Measurements from ENCODE around the gene ATG7.
"Not testable (repeated sequence)": the region's sequence is repeated elsewhere in the genome, so short reads cannot be mapped to it uniquely, and the experiment has no call there.

ATG7 gene

DNA sequence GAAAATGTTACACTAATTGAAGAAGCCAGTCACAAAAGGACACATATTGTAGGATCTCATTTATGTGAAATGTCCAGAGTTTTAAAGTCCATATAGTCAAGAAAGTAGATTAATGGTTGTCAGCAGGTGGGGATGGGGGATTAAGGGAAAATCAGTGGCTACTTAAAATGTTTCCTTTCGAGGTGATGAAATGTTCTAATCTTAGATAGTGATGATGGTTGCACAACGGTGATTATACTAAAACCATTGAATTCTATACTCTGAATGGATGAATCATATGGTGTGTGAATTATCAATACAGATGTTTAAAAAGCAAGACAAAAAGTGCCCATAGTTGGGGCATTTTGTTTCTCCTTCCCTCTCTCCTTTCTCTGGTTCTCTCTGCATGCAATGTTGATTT lies 164.6 kb downstream of the ATG7 start:
- DNase-seq, result no peak

DNA sequence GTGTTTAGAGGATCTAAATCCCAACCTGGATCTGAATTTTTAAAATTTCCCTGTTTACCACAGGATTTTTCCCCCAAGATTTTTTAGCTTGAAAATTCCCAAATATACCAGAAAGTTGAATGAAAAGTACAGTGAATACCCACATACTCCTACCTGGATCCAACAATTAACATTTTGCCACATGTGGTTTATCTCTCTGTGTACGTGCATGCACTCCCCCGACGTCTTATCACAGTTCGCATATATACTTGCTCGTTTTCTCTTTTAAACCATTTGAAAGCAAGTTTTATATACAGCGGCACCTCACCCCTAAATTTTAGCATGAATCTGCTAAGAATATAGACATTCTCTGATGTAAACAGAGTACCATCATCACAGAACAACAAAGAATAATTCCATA lies 165.3 kb downstream of the ATG7 start:
- no peak for DNase-seq

DNA sequence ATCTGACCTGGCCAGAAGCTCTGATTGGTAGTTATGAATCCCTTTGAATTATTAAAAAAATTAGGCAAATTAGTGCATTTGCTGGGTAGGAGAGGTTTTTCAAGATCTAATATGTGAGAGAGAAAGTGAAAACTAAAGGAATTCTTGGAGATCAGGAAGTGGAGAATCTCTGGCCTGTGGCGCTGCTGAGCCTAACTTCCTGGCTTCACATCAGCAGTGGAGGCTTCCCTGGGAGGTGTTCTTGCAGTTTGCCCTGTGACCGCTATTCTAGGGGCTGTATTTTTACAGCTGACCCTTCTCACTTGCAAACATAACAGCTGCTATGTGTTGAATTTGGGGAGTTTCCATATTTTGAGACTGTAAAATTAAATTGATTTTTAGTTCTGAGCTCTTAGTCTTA lies 166.4 kb downstream of the ATG7 start:
- no peak for DNase-seq

DNA sequence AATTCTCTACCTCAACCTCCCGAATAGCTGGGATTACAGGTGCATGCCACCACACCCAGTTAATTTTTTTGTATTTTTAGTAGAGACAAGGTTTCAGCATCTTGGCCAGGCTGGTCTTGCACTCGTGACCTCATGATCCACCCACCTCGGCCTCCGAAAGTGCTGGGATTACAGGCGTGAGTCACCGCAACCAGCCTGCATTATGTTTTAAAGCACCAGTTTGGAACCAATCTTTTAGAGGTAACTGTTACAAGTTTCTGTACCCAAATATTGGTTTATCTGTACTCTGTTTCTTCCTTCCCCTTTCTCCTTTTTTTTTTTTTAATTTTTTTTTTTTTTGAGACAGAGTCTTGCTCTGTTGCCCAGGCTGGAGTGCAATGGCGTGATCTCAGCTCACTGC lies 169.1 kb downstream of the ATG7 start:
- DNase-seq, result not testable (repeated sequence)

DNA sequence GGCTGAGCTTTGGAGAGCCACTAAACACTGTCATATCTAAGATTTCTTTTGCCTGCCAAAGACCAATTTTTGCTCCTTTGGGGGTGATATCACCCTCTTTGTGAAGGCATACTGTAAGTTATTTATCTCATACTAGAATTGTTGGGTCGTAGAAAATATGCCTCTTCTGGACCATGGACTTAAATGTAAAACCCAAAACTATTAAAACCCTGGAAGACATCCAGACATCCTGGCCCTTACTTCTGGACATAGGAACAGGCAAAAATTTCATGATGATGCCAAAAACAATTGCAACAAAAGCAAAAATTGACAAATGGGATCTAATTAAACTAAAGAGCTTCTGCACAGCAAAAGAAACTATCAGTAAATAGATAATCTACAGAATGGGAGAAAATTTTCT lies 172.2 kb downstream of the ATG7 start:
- no peak for DNase-seq

DNA sequence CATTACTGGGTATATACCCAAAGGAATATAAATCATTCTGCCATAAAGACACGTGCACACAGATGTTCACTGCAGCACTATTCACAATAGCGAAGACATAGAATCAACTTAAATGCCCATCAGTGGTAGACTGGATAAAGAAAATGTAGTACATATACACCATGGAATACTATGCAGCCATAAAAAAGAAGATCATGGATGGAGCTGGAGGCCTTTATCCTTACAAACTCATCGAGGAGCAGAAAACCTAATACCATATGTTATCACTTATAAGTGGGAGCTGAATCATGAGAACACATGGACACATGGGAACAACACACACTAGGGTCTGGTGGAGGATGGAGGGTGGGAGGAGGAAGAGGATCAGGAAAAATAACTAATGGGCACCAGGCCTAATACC lies 173.0 kb downstream of the ATG7 start:
- not testable (repeated sequence) for DNase-seq

DNA sequence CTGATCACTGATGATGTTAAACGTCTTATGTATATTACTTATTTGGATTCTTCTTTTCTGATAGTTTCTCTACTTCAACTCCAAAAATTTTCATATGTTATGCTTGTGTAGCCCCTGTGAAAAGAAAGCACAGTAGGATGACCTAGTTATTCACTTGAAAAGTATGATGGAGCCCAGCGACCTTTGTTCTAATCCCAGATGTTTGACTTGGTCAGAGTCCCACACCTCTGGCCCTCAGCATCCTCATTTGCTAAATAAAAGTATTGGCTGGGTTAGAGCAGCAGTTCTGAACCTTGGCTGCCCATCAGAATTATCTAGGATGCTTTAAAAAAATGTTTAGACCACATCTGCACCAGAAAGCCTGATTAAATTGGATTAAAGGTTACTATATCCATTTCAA lies 173.7 kb downstream of the ATG7 start:
- no peak for DNase-seq

DNA sequence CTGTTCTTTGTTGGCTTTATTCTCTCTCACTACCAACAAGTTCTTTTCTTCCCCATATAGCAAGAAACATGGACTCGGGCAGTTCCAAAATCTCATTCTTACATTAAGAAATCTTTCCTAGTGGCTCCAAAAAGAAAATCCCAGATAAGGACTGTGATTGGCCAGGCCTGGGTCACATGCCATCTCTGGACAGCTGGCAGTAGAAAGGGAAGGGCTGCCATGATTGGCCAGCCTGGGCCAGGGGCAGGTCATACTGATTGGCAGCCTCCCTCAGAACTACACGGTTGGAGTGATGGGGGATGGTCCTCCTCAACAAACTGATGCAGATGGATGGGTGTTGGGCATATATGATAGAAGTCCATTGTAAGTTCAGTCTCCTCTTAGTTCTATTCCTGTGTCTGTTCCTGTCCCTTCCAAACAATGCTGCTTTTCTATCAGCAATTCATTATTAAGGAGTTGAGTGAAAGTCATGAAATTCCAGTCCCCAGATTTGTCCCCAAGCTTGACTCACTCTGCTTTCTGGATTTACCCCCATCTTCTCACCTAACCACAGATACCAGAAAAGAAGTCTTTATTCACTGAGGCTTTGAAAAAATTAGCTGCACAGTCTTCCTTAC lies 175.5 kb downstream of the ATG7 start:
- no peak for DNase-seq

DNA sequence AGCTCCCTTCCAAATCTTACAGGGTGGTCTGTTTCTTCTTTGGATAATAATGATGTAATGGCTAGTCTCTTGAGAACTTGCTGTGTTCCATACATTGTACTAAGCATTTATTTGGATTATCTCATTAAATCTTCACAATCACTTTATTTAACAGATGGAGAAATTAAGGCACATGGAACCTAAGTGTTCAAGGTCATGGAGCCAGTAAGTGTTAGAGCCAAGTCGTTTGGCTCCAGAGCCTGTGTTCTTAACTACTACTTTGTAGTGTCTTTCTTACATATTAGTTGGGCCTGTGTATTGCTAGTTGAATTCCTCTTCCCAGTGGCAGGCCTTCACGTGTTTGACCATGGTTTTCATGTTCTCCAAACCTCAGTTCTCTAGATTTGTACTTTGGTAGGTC lies 177.8 kb downstream of the ATG7 start:
- DNase-seq, result no peak

DNA sequence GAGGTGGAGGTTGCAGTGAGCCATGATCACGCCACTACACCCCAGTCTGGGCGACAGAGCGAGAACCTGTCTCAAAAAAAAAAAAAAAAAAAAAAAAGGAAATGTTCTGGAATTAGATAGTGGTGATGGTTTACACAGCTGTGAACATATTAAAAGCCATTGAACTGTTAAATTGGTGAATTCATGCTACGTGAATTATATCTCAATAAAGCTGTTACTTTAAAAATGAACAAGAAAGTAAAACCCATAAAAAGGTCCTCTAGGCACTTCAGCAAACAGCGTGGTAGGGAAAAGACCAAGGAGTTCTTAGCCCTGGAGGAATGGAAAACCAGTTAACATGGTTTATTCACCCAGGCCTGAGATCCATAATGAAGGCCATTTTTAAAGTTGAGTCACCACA lies 180.1 kb downstream of the ATG7 start:
- no peak for DNase-seq

DNA sequence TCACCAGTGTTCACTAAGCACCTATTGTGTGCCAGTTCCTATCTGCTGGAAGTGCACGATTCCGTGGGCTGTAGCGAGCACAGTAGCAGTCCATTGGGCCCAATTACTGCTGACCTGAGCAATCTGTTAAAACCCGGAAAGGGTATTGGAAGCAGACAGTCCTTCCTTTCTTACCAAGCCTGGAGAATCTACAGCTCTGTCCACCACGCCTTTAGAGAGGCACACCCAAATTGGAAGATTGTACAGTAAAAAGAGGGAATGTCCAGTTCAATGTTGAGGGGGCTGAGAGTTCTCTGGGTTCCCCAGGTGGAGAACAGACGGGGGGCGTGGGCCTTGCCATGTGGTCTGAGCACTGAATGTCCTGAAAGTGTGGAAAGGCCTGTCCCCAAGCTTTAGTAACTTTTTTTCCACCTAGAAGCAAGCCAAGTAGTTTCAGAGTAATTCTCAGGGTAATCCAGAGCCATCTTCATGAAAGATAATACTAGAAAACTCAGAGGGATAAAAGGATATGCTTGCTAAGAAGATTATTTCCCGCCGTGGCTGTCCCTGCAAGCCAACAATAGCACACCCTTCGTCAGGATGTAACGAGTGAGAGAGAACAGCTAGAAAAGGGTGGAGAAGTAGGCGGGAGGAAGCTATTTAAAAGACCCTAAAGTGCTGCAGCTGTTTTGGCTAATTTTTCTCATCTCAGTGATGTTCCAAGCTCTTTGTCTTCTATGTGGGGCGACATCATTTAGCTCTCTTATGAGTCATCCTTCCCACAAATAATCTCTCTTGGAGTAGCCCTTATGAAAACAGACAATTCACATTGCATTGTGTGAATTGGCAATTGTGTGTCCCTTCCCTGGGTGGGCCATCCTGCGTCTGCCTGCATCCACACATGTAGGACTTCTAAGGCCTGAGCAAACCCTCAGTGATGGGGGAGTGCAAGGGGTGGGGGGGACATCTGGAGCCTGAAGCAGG lies 181.0 kb downstream of the ATG7 start:
- no peak for DNase-seq

DNA sequence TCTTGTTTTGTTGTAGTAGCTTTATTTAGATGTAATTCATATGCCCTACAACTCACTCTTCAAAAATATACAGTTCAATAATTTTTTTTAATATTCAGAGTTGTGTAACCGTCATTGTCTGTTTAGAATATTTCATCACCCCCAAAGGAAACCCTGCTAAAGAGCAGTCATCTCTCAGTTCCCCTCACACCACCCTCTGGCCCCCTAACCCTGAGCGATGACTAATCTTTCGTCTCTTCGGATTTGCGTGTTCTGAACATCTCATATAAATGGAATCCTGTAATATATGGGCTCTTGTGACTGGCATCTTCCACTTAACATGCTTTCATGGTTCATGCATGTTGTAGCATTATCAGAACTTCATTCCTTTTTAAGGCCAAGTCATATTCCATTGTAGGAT lies 183.8 kb downstream of the ATG7 start:
- no peak for DNase-seq

DNA sequence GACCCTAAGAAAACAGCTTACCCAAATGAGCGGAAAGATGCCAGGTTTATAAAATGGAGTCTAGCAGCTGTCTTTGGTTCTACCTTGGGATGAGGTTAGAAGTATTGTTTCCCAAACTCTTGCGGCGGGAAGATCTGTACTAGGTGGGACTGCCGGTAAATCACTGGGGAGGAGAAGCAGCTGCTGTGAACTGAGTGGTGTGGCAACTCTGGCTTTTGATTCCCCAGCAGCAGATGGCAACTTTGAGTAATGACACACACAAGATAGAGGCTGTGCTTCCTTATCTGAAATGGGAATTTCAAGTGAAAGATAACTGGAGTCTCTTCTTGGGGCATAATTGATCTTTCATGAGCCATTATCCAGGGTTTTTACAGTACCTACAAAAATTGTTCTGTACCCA lies 184.9 kb downstream of the ATG7 start:
- no peak for DNase-seq

DNA sequence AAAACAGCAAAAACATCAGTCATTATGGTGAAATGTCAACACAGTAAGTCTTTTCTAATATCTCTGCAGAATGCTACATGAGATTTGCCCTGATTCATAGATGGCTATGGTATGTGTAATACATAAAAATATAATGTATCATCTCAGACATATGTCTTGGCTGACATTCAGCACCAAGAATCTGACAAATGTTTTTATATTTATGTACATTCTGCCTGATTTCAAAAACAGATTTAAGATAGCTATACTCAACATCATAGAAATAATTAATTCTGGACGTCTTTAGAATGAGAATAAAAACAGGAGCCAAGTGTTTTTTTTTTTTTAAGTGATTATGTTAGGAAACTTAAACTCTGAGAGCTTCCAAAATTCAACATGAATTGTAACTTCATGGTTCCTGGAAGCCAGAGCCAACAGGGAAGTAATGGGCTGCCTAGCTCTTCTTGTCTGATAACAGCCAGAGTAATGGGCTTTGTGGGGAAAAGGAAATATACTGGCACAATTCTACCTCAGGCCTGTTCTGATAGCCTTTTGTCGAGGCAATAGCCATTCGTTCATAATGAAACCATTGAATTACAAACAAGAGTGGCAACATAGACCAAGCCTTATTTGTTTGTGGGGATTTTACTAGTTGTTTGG lies 187.1 kb downstream of the ATG7 start:
- no peak for DNase-seq

DNA sequence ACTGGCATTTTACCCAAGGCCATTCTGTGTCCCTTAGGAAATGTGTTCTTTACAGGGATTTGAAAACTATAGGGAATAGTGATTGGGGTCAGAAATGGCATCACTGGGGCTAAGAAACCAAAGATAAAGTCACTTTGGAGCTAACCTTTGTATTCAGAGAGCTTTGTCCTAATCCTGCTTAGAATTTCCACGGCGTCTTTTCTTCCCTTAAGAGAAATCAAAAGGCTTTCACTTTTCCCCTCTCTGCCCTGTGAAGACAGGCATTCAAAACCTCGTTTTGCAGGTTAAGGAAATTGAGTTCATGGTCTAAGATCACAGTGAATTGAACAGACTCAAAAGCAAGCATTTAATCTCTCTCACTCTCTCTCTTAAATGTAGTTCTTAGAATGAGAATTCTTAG lies 189.0 kb downstream of the ATG7 start:
- DNase-seq, result no peak

DNA sequence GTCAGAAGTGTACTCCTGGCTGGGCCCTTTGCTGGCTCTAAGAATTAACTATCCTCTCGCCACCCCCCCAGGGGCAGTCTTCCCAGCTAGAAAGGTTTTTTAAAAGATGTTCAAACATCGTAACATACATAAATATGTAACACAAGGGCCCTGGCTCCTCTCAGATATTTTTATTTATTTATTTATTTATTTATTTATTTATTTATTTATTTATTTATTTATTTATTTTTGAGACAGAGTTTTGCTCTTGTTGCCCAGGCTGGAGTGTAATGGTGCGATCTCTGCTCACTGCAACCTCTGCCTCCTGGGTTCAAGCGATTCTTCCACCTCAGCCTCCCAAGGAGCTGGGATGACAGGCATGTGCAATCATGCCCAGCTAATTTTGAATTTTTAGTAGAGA lies 190.5 kb downstream of the ATG7 start:
- not testable (repeated sequence) for DNase-seq

DNA sequence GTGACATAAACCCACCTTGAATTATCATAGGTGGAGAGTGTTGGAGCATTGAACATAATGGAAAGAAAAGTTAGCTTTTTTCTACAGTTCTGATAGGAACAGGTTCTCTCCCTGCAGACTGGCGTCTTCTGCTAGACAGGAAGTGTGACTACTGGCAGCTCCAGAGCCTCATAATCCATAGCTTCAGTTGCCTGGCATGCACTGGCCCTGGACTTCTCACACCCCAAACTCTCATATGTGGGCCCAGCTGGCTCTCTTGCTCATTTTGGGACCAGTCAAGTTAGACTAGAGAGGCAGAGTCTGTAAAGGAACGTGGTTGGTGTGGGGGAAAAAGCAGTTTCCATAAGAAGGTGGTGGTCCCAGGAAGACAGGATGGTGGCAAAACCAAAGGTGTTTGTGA lies 191.4 kb downstream of the ATG7 start:
- DNase-seq, result no peak

DNA sequence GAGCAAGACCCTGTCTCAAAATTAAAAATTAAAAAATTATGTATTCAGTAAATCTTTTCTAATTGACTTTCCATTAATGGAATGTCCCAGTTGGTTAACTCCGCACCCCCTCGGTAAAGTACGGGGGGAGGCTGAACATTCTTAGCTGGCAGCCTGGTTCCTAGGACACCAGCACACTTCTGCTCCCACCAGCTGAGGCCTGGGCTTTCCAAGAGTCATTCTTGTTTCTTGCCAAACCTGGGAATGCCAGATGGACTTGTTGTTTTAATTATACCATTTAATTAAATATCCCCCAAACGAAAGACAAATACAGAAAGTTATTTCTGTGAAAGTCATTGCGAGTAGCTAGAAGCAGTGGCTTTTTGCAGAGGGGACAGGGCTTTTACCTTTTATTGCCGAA lies 192.2 kb downstream of the ATG7 start:
- DNase-seq, result no peak

DNA sequence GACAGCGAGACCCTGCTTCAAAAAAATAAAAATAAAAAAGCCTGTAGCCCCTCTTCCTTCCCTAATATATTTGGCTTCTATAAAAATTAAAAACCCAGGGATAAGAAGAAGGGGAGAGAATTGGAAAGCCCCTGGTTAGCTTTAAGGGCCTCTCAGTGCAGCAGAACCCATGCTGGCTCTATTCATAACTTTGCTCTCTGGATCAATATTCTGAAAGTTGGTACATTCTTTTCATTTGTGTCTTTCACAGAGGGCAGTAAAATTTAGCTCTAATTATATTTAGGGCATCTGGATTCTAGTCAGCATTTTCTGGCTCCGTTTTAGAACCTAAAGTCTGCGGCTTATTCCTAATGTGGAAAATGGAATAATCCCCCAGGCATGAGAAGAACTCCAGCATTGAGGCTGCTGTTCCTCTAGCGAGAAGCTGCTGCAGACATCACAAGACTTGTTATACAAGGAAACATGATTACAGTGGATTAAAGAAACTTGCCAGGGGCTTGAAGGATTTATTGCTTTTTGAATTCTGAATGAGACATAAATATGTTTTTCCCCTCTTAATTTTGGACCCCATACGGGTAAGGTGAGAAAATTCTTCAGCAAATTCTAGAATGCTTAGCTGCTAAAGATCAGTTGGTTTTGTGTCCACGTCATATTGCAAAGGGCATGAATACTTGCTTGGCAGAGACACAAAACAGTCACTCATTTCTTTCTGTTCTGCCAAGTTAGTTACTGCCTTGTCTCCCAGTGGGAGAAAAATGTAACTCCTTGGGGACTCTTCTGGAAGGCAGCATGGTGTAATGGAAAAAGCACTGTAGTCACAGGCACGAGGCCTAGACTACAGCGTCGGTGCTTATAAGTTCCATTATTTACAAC lies 193.8 kb downstream of the ATG7 start:
- no peak for DNase-seq

DNA sequence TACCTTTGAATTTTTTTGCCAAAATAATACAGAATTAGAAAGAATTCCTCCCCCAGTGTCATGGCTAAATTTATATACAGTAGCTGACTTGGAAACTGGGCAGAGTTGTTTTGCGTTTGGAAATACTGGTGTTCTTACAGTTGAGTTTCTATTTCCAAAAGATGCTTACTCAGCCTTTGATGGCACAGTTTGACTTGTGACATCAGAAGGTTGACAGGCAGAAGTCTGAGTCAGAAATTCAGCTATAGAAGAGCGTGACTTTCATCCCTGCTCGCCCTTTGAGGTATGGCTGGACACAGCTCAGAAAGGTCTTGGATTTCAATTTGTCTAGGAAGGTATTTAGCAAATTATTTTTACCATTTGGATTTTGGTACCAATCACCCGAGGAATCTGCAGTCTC lies 195.7 kb downstream of the ATG7 start:
- no peak for DNase-seq

DNA sequence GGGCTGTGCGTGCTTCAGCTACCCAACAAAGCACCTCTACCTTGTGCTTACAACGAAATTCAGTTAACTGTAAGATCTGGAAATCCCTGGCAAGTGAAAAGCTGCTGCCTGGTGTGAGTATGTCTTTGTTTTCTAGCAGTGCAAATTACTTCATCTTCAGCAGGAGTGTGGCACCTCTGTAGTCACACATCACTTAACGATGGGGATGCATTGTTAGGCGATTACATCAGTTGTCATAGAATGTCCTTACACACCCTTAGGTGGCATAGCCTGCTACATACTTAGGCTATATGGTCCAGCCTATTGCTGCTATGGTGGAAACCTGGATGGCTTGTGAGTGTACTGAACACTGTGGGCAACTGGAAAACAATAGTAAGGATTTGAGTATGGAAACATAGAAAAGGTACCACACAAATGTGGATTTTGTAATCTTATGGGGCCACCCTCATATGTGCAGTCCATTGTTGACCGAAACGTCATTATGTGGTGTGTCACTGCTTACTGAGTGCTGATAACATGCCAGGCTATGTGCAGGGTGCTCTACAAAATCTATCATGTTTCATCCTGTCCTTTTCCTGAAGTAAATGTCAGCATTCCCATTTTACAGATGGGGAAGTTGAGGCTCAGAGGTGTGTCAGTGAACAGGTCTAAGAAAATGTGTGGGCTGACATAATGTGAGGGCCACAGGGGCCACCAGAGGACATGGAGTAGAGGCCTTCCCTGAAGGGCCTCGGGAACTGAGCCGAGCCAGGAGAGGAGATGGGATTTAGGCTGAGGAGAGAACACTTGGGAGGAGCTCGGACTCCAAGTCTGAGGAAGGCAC lies 198.0 kb downstream of the ATG7 start:
- no peak for DNase-seq

DNA sequence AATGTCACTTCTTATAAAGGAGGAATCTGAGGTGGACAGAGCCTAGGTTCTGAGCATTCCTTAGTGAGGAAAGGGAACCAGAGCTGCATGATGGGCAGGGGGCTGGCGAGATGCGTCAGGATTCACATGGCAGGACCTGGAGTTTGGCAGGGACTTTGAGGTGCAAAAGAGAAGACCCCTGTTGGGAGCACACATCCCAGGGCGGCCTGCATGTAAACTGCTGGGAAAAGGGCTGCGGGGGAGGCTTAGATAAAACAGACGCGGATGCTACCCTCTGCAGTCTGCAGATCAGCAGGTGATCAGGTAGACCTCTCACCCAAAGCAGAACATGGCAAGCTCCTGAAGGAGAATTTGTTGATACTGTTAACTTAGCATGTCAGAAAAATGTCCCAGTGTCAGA lies 203.1 kb downstream of the ATG7 start:
- DNase-seq, result no peak

Data from NCI-H510A (cell line).